OCI-LY7 (cell line): ENCODE results near the gene ARHGEF12.

Experiments used
- EZH2phosphoT487 ChIP-seq: fragments of 200-600 bp; sonication (generic); IDR thresholded peaks from 2 replicates; pipeline ENCODE4 v1.6.1; 2018; ENCODE audit warnings: low read depth, borderline replicate concordance, mild to moderate bottlenecking, mixed run types, antibody characterized with exemption, low read length, moderate library complexity, mixed read lengths
- TF ChIP-seq, protein P1 (sequence below): fragments of 200-600 bp; sonication (generic); conservative IDR thresholded peaks from 2 replicates; pipeline ENCODE4 v1.5.1; 2014; ENCODE audit warnings: mild to moderate bottlenecking, antibody characterized with exemption, low read length, moderate library complexity, mixed read lengths

DNA sequence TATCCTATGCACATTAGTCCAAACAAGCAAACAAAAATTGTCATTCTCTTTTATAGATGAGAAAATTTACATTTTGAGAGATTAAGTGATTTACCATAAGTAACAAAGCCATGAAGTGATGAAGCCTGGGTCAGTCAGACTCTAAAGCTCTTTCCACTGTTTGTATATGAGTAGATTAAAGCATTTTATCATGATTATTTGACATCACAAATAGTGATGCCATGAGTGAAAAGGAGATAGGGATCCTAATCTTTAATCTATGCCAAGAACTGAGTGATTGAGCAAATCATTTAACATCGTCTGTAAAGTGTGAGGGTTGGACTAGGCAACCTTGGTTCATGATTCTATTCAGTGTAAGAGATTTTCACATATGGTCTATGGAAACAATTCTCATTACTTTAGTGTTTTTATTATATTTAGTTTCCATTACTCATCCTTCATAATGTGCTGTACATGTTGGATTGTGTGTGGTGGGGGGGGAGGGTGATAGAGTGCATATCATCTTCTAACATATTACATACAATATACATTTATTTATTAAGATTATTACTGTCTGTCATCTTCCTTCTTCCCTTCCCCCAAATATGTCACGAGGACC lies 50.7 kb downstream of the ARHGEF12 start:
- TF ChIP-seq, protein P1, sequence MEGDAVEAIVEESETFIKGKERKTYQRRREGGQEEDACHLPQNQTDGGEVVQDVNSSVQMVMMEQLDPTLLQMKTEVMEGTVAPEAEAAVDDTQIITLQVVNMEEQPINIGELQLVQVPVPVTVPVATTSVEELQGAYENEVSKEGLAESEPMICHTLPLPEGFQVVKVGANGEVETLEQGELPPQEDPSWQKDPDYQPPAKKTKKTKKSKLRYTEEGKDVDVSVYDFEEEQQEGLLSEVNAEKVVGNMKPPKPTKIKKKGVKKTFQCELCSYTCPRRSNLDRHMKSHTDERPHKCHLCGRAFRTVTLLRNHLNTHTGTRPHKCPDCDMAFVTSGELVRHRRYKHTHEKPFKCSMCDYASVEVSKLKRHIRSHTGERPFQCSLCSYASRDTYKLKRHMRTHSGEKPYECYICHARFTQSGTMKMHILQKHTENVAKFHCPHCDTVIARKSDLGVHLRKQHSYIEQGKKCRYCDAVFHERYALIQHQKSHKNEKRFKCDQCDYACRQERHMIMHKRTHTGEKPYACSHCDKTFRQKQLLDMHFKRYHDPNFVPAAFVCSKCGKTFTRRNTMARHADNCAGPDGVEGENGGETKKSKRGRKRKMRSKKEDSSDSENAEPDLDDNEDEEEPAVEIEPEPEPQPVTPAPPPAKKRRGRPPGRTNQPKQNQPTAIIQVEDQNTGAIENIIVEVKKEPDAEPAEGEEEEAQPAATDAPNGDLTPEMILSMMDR, result no peak
- no peak for TF ChIP-seq EZH2phosphoT487
